Activated effector memory CD4-positive, alpha-beta T cell treated with Interleukin-2 at 50 U/mL for 16 hours (primary cell): ENCODE measurements around the gene SYNDIG1.

Experiments
- DNase-seq: peaks from one replicate; pipeline ENCODE4 v3.0.0-alpha.2; 2020

SYNDIG1 gene

GRCh38 chr20:24449026-24449720 is 20.3 kb upstream of the SYNDIG1 start:
- no peak for DNase-seq

GRCh38 chr20:24450177-24450576 is 19.3 kb upstream of the SYNDIG1 start:
- no peak for DNase-seq

- DNase-seq: no peak
These were observed 18.6 kb upstream of the SYNDIG1 start for GRCh38 chr20:24450624-24451376.

GRCh38 chr20:24451428-24451827 is 18.0 kb upstream of the SYNDIG1 start:
- no peak for DNase-seq

GRCh38 chr20:24452016-24452415 is 17.4 kb upstream of the SYNDIG1 start:
- DNase-seq: no peak

GRCh38 chr20:24452498-24453127 is 16.8 kb upstream of the SYNDIG1 start:
- DNase-seq: no peak

GRCh38 chr20:24453869-24454268 is 15.6 kb upstream of the SYNDIG1 start:
- DNase-seq: no peak

GRCh38 chr20:24455081-24455480 is 14.3 kb upstream of the SYNDIG1 start:
- no peak for DNase-seq

- DNase-seq: no peak
These were observed 13.0 kb upstream of the SYNDIG1 start for GRCh38 chr20:24456398-24456781.

GRCh38 chr20:24458436-24458835 is 11.0 kb upstream of the SYNDIG1 start:
- DNase-seq: no peak

- DNase-seq: no peak
These were observed 9.7 kb upstream of the SYNDIG1 start for GRCh38 chr20:24459733-24460132.

- DNase-seq: no peak
These were observed 8.7 kb upstream of the SYNDIG1 start for GRCh38 chr20:24460712-24461111.

GRCh38 chr20:24461848-24462247 is 7.6 kb upstream of the SYNDIG1 start:
- DNase-seq: no peak

GRCh38 chr20:24462460-24463010 is 6.9 kb upstream of the SYNDIG1 start:
- DNase-seq: no peak

GRCh38 chr20:24465159-24465558 is 4.3 kb upstream of the SYNDIG1 start:
- no peak for DNase-seq

GRCh38 chr20:24465730-24466129 is 3.7 kb upstream of the SYNDIG1 start:
- DNase-seq: no peak

GRCh38 chr20:24468401-24469115 is 871 bp upstream of the SYNDIG1 start:
- no peak for DNase-seq

- no peak for DNase-seq
These were observed 691 bp downstream of the SYNDIG1 start for GRCh38 chr20:24469894-24470745.

GRCh38 chr20:24470746-24471582 is 1.5 kb downstream of the SYNDIG1 start:
- DNase-seq: no peak

- DNase-seq: no peak
These were observed 3.0 kb downstream of the SYNDIG1 start for GRCh38 chr20:24472426-24472825.
